Measurements from ENCODE around the gene HSF2. TPM values are rescaled to one million over a fixed set of nuclear protein-coding genes. Genes with fewer than 3 reads are reported as not detected.

The HSF2 gene
- total RNA-seq, 2 experiments from 2014 or later, result 41.8 to 47.6 TPM

DNA sequence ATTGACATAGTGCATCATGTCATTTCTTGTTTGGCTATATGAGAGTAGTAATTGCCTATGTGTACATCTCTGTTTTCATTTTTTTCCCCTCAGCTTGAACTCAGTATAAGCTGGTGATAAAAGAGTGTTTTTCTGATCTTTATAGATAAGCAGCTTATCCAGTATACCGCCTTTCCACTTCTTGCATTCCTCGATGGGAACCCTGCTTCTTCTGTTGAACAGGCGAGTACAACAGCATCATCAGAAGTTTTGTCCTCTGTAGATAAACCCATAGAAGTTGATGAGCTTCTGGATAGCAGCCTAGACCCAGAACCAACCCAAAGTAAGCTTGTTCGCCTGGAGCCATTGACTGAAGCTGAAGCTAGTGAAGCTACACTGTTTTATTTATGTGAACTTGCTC, 32.3 kb downstream of the HSF2 start:
- peaks cover 85% of the 10 kb centered on the region for H3K36me3 Mint-ChIP-seq (ENCODE audit: low read depth)
- intact Hi-C loops (cut with DNase I, micrococcal nuclease), result no loop called here
- Histone ChIP-seq H3K4me3 (ENCODE audit: low read length) (no peak overlapping the region), H3K36me3 (ENCODE audit: insufficient read depth, low read length) (peaks cover 61% of the 10 kb centered on the region), H3K4me1 (ENCODE audit: insufficient read depth, low read length) (no peaks in the 10 kb centered on the region), H3K27ac (ENCODE audit: low read depth in 1 of 2, low read length in 2 of 2) (no peak overlapping the region), H3K27me3 (ENCODE audit: control insufficient read depth in 1 of 2, insufficient read depth in 2 of 2, low read length in 2 of 2) (no peaks in the 10 kb centered on the region), H3K9me3 (ENCODE audit: control insufficient read depth in 1 of 2, insufficient read depth in 1 of 2, low read length in 2 of 2) (no peaks in the 10 kb centered on the region)
- no peak overlapping the region for H3K4me3 Mint-ChIP-seq
- ATAC-seq (ENCODE audit: poor library complexity), result no peak
- POLR2A ChIA-PET, result interaction anchor here (0.6 to 1.2 kb wide), 2 partner anchors 8 to 39 kb away, joined by 3 read pairs; partner anchors contain the start of gene SERINC1
- no peaks in the 10 kb centered on the region for H3K9me3 Mint-ChIP-seq
- TF ChIP-seq, protein P1, sequence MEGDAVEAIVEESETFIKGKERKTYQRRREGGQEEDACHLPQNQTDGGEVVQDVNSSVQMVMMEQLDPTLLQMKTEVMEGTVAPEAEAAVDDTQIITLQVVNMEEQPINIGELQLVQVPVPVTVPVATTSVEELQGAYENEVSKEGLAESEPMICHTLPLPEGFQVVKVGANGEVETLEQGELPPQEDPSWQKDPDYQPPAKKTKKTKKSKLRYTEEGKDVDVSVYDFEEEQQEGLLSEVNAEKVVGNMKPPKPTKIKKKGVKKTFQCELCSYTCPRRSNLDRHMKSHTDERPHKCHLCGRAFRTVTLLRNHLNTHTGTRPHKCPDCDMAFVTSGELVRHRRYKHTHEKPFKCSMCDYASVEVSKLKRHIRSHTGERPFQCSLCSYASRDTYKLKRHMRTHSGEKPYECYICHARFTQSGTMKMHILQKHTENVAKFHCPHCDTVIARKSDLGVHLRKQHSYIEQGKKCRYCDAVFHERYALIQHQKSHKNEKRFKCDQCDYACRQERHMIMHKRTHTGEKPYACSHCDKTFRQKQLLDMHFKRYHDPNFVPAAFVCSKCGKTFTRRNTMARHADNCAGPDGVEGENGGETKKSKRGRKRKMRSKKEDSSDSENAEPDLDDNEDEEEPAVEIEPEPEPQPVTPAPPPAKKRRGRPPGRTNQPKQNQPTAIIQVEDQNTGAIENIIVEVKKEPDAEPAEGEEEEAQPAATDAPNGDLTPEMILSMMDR (IDR thresholded peaks at IDR 0.05), result no peak
- H3K4me1 Mint-ChIP-seq (ENCODE audit: low read depth), result peaks cover 10% of the 10 kb centered on the region
- H3K27ac Mint-ChIP-seq, result peak overlapping the region; percentile 17
- no peak for DNase-seq
- no peaks in the 10 kb centered on the region for H3K27me3 Mint-ChIP-seq
- CTCF ChIA-PET, result interaction anchor here (1.6 kb wide), 1 partner anchor 11 kb away, joined by 4 read pairs; no protein-coding TSS in a partner anchor

DNA sequence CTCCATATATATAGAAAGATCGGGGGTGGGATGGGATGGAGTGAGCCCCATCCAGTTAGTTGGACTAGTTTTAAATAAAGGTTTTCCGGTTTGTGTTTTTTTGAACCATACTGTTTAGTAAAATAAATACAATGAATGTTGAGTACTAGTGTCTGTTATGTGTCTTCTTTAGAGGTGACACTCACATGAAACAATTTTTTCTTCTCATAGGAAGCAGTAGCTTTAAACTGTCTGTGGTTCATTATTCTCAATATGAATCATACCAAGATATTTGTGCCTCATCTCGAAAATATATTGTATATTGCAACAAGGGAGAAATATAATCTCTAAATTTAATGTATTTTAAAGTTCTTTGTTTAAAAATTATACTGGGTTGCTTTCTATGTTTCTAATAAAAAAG, 33.4 kb downstream of the HSF2 start:
- H3K9me3 ChIP-seq (ENCODE audit: control insufficient read depth in 1 of 2, insufficient read depth in 1 of 2, low read length in 2 of 2), result no peaks in the 10 kb centered on the region
- Mint-ChIP-seq H3K4me3 (no peak overlapping the region), H3K27ac (peak overlapping the region; percentile 74), H3K9me3 (no peaks in the 10 kb centered on the region), H3K27me3 (no peaks in the 10 kb centered on the region), H3K36me3 (ENCODE audit: low read depth) (peaks cover 87% of the 10 kb centered on the region), H3K4me1 (ENCODE audit: low read depth) (peaks cover 10% of the 10 kb centered on the region)
- no peaks in the 10 kb centered on the region for H3K4me1 ChIP-seq (ENCODE audit: insufficient read depth, low read length)
- ChIA-PET CTCF (interaction anchor here (1.6 kb wide), 1 partner anchor 10 kb away, joined by 4 read pairs; no protein-coding TSS in a partner anchor), POLR2A (no interaction called here)
- no peak for DNase-seq
- no peaks in the 10 kb centered on the region for H3K27me3 ChIP-seq (ENCODE audit: control insufficient read depth in 1 of 2, insufficient read depth in 2 of 2, low read length in 2 of 2)
- intact Hi-C loops (cut with DNase I, micrococcal nuclease), result no loop called here
- no peak overlapping the region for H3K4me3 ChIP-seq (ENCODE audit: low read length)
- TF ChIP-seq, protein P1 (IDR thresholded peaks at IDR 0.05), result no peak
- peaks cover 55% of the 10 kb centered on the region for H3K36me3 ChIP-seq (ENCODE audit: insufficient read depth, low read length)
- no peak overlapping the region for H3K27ac ChIP-seq (ENCODE audit: low read depth in 1 of 2, low read length in 2 of 2)
- ATAC-seq (ENCODE audit: poor library complexity), result no peak

GRCh38 chr6:122438975-122439374, 39.5 kb downstream of the HSF2 start:
- no peaks in the 10 kb centered on the region for H3K27me3 Mint-ChIP-seq
- H3K4me1 Mint-ChIP-seq (ENCODE audit: low read depth), result peaks cover 12% of the 10 kb centered on the region
- ATAC-seq (ENCODE audit: poor library complexity) (no peak), DNase-seq (peak in 1 of 14 experiments; percentile 5)
- peaks cover 11 to 19% of the 10 kb centered on the region in 2 experiments for H3K9me3 ChIP-seq (ENCODE audit: control insufficient read depth in 1 of 2, insufficient read depth in 1 of 2, low read length in 2 of 2)
- TF ChIP-seq, protein P1 (IDR thresholded peaks at IDR 0.05), result no peak
- ChIA-PET POLR2A (interaction anchor here (0.7 to 1.1 kb wide), 2 partner anchors 14 to 32 kb away, joined by 3 read pairs; no protein-coding TSS in a partner anchor), CTCF (no interaction called here)
- no peak overlapping the region for H3K27ac ChIP-seq (ENCODE audit: low read depth in 1 of 2, low read length in 2 of 2)
- peaks cover 93% of the 10 kb centered on the region for H3K36me3 Mint-ChIP-seq (ENCODE audit: low read depth)
- intact Hi-C loops (cut with DNase I, micrococcal nuclease), result no loop called here
- peaks cover 12% of the 10 kb centered on the region for H3K9me3 Mint-ChIP-seq
- H3K36me3 ChIP-seq (ENCODE audit: insufficient read depth, low read length), result peaks cover 59% of the 10 kb centered on the region
- H3K4me3 ChIP-seq (ENCODE audit: low read length), result no peak overlapping the region
- H3K4me3 Mint-ChIP-seq, result no peak overlapping the region
- H3K27ac Mint-ChIP-seq, result no peak overlapping the region
- H3K27me3 ChIP-seq (ENCODE audit: control insufficient read depth in 1 of 2, insufficient read depth in 2 of 2, low read length in 2 of 2), result no peaks in the 10 kb centered on the region
- H3K4me1 ChIP-seq (ENCODE audit: insufficient read depth, low read length), result no peaks in the 10 kb centered on the region
